Dendritic cell treated with granulocyte-macrophage colony-stimulating factor and Interleukin-4, amounts not matched to agents 40 ng/mL and 50 ng/mL, for 4 days (primary cell): ENCODE results near the gene GAK.

Experiments
- H3K27ac Mint-ChIP-seq: one replicate; pipeline ENCODE4 v1.8.0; 2022; ENCODE audit warnings: mild to moderate bottlenecking, mixed read lengths
- H3K27me3 Mint-ChIP-seq: one replicate; pipeline ENCODE4 v1.8.0; 2022; ENCODE audit warnings: mild to moderate bottlenecking, mixed read lengths
- H3K36me3 Mint-ChIP-seq: one replicate; pipeline ENCODE4 v1.8.0; 2022; ENCODE audit warnings: low read depth, mixed read lengths
- H3K4me1 Mint-ChIP-seq: one replicate; pipeline ENCODE4 v1.8.0; 2022; ENCODE audit warnings: low read depth, mixed read lengths
- H3K4me3 Mint-ChIP-seq: one replicate; pipeline ENCODE4 v1.8.0; 2022; ENCODE audit warnings: mild to moderate bottlenecking, moderate library complexity, mixed read lengths
- H3K9me3 Mint-ChIP-seq: one replicate; pipeline ENCODE4 v1.8.0; 2022; ENCODE audit warnings: mixed read lengths
- intact Hi-C: fragments of 100-400 bp; cut with micrococcal nuclease; formaldehyde crosslinking; loops from one replicate; pipeline ENCODE4 v1.15.0; 2022

The GAK gene

GRCh38 chr4:959338-960139, 27.4 kb upstream of the GAK start:
- Mint-ChIP-seq H3K27me3 (no peaks in the 10 kb centered on the region), H3K27ac (no peak overlapping the region), H3K36me3 (peaks cover 100% of the 10 kb centered on the region), H3K4me3 (no peak overlapping the region), H3K4me1 (no peaks in the 10 kb centered on the region), H3K9me3 (no peaks in the 10 kb centered on the region)
- intact Hi-C loops: no loop called here

DNA sequence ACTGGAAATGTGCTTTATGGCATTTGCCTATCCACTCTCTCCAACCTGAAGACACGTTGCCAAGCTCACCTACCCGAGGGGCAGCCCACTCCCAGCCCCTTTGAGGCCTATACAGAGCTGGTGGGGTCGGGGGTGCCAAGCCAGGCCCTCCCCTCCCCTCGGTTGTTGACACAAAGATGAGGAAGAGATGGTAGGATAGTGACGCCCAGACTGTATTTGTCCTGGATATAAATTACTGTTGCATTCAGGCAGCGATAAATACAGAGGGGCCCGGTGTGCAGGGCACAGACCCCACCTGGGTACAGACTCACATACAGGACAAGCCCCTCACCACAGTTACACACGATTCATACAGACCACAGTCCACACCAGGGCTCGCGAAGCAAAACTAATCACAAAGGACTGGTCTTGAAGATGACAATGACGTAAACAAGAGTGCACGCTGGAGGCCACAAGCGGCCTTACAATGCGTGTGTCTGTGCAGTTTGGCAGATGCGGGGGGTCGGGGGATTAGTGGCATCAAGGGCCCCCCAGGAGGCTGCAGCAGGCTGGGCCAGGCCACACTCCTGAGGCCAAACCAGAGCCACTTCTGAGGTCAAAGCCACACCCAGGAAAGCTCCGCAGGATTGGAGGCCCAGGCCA, 26.7 kb upstream of the GAK start:
- Mint-ChIP-seq H3K27me3 (no peaks in the 10 kb centered on the region), H3K36me3 (peaks cover 100% of the 10 kb centered on the region), H3K4me3 (no peak overlapping the region), H3K27ac (no peak overlapping the region), H3K9me3 (no peaks in the 10 kb centered on the region), H3K4me1 (no peaks in the 10 kb centered on the region)
- intact Hi-C loops: no loop called here

- H3K36me3 Mint-ChIP-seq: peaks cover 100% of the 10 kb centered on the region
- H3K4me3 Mint-ChIP-seq: no peak overlapping the region
- H3K9me3 Mint-ChIP-seq: no peaks in the 10 kb centered on the region
- intact Hi-C loops: no loop called here
- H3K27ac Mint-ChIP-seq: no peak overlapping the region
- H3K4me1 Mint-ChIP-seq: no peaks in the 10 kb centered on the region
- H3K27me3 Mint-ChIP-seq: no peaks in the 10 kb centered on the region
Observed at GRCh38 chr4:958314-958665, 26.2 kb upstream of the GAK start.

DNA sequence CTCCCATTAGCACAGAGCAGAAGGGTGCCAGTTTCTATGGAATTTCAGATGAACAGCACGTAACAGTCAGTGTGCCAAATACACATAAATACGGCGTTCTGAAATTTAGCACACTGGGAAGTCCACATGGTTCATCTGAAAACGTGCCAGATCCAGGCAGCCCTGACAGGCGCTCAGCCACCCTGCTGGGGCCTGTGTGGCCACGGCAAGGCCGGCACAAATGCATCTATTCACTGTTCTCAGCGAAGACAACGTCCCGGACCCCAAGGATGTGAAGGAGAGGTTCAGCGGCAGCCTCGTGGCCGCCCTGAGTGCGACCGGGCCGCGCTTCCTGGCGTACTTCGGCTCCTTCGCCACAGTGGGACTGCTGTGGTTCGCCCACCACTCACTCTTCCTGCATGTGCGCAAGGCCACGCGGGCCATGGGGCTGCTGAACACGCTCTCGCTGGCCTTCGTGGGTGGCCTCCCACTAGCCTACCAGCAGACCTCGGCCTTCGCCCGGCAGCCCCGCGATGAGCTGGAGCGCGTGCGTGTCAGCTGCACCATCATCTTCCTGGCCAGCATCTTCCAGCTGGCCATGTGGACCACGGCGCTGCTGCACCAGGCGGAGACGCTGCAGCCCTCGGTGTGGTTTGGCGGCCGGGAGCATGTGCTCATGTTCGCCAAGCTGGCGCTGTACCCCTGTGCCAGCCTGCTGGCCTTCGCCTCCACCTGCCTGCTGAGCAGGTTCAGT, 25.6 kb upstream of the GAK start:
- peaks cover 100% of the 10 kb centered on the region for H3K36me3 Mint-ChIP-seq
- no peaks in the 10 kb centered on the region for H3K4me1 Mint-ChIP-seq
- intact Hi-C loops: no loop called here
- no peaks in the 10 kb centered on the region for H3K9me3 Mint-ChIP-seq
- no peak overlapping the region for H3K4me3 Mint-ChIP-seq
- no peaks in the 10 kb centered on the region for H3K27me3 Mint-ChIP-seq
- no peak overlapping the region for H3K27ac Mint-ChIP-seq

DNA sequence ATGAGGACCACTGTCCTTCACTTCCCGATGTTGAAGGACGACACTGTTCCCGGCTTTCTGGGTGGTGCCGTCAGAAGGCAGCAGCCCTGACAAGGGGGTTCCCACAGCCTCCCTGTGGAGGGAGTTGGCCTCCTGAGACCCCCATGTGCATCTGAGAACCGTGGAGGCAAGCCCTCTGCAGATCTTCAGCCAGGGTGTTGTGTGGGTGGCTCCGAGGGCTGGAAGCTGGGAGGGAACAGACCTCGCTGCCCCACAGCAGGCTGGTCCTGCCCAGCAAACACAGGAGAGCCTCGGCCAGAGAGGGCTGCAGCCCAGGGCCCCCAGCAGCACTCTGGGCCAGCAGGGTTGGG, 25.1 kb upstream of the GAK start:
- H3K4me3 Mint-ChIP-seq: no peak overlapping the region
- no peaks in the 10 kb centered on the region for H3K27me3 Mint-ChIP-seq
- H3K27ac Mint-ChIP-seq: no peak overlapping the region
- peaks cover 100% of the 10 kb centered on the region for H3K36me3 Mint-ChIP-seq
- H3K9me3 Mint-ChIP-seq: no peaks in the 10 kb centered on the region
- H3K4me1 Mint-ChIP-seq: no peaks in the 10 kb centered on the region
- intact Hi-C loops: no loop called here

DNA sequence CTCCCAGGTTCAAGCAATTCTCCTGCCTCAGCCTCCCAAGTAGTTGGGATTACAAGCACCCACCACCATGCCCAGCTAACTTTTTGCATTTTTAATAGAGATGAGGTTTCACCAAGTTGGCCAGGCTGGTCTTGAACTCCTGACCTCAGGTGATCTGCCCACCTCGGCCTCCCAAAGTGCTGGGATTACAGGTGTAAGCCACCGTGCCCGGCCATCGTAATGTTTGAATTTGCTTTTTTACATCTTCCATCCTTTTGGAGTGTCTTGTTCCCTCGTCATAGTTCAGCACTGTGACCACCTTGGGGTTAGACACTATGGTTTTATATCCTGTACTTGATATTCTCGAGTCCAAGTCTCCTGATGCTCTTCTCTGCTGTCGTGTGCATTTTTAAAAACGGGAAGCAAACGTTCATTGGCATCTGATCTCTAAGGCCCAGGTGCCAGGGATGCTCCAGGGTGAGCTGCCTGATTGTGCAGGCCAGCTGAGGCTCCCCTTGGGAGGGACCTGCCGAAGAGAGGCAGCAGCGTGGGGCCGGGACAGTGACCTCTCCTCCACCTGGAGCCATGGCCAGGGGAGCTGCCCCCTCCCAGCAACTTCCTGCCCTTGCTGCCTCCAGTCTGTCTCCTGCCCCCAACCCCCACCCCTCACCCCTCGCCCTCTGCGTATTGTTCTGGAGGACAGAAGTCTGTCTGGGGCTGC, 24.6 kb upstream of the GAK start:
- peaks cover 100% of the 10 kb centered on the region for H3K36me3 Mint-ChIP-seq
- no peak overlapping the region for H3K27ac Mint-ChIP-seq
- H3K27me3 Mint-ChIP-seq: no peaks in the 10 kb centered on the region
- no peak overlapping the region for H3K4me3 Mint-ChIP-seq
- intact Hi-C loops: no loop called here
- H3K9me3 Mint-ChIP-seq: no peaks in the 10 kb centered on the region
- H3K4me1 Mint-ChIP-seq: no peaks in the 10 kb centered on the region

- H3K4me3 Mint-ChIP-seq: no peak overlapping the region
- intact Hi-C loops: no loop called here
- H3K4me1 Mint-ChIP-seq: no peaks in the 10 kb centered on the region
- H3K36me3 Mint-ChIP-seq: peaks cover 100% of the 10 kb centered on the region
- no peak overlapping the region for H3K27ac Mint-ChIP-seq
- no peaks in the 10 kb centered on the region for H3K9me3 Mint-ChIP-seq
- H3K27me3 Mint-ChIP-seq: no peaks in the 10 kb centered on the region
Observed at GRCh38 chr4:955931-956381, 23.8 kb upstream of the GAK start.

GRCh38 chr4:955161-955921, 23.2 kb upstream of the GAK start:
- H3K36me3 Mint-ChIP-seq: peaks cover 100% of the 10 kb centered on the region
- H3K9me3 Mint-ChIP-seq: no peaks in the 10 kb centered on the region
- no peaks in the 10 kb centered on the region for H3K27me3 Mint-ChIP-seq
- intact Hi-C loops: no loop called here
- no peaks in the 10 kb centered on the region for H3K4me1 Mint-ChIP-seq
- no peak overlapping the region for H3K4me3 Mint-ChIP-seq
- H3K27ac Mint-ChIP-seq: no peak overlapping the region

- Mint-ChIP-seq H3K27ac (no peak overlapping the region), H3K27me3 (no peaks in the 10 kb centered on the region), H3K9me3 (no peaks in the 10 kb centered on the region), H3K36me3 (peaks cover 93% of the 10 kb centered on the region), H3K4me1 (no peaks in the 10 kb centered on the region), H3K4me3 (no peak overlapping the region)
- intact Hi-C loops: no loop called here
Observed at GRCh38 chr4:954211-955020, 22.3 kb upstream of the GAK start.

DNA sequence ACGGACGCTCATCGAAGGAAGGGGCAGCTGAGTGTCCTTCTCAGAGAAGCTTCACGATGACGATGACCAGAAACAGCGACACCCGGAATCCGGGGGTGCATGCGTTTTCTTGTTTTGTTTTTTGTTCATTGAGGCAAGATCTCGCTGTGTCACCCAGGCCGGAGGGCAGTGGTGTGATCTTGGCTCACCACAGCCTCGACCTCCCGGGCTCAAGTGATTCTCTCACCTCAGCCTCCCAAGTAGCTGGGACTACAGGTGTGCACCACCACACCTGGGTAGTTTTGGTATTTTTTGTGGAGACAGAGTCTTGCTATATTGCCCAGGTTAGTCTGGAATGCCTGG, 21.4 kb upstream of the GAK start:
- Mint-ChIP-seq H3K27me3 (no peaks in the 10 kb centered on the region), H3K27ac (no peak overlapping the region), H3K36me3 (peaks cover 84% of the 10 kb centered on the region)

DNA sequence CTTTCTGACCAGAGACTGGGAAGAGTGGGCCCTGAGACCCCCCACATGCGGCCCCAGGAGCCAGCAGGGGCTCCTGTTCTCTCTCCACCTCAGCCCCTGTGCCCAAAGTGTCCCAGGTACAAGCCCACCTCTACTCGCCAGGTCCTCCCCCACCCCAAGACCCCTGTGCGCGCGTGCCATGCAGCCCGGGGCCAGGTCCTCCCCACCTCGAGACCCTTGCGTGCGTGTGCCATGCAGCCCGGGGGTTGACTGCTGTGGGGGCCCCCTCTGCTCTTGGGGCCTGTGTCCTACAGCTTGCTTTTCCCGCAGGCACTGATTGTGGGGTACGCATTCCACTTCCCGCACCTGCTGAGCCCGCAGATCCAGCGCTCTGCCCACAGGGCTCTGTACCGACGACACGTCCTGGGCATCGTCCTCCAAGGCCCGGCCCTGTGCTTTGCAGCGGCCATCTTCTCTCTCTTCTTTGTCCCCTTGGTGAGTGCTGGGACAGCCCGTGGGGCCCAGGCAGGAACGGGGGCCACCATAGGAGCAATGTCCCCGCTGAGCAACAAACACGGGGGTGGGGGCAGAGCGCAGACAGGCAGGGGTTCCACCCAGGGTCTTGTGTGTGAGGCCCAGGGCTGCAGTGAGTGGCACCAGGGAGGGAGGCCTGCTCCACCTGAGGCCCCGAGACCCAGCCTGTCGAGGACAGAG, 20.9 kb upstream of the GAK start:
- Mint-ChIP-seq H3K27me3 (no peaks in the 10 kb centered on the region), H3K9me3 (no peaks in the 10 kb centered on the region), H3K4me1 (no peaks in the 10 kb centered on the region), H3K36me3 (peaks cover 84% of the 10 kb centered on the region), H3K27ac (no peak overlapping the region), H3K4me3 (no peak overlapping the region)
- intact Hi-C loops: no loop called here

More for the DNA sequence above, 21.4 kb upstream of the GAK start:
- no peaks in the 10 kb centered on the region for H3K4me1 Mint-ChIP-seq
- H3K4me3 Mint-ChIP-seq: no peak overlapping the region
- intact Hi-C loops: no loop called here
- H3K9me3 Mint-ChIP-seq: no peaks in the 10 kb centered on the region

DNA sequence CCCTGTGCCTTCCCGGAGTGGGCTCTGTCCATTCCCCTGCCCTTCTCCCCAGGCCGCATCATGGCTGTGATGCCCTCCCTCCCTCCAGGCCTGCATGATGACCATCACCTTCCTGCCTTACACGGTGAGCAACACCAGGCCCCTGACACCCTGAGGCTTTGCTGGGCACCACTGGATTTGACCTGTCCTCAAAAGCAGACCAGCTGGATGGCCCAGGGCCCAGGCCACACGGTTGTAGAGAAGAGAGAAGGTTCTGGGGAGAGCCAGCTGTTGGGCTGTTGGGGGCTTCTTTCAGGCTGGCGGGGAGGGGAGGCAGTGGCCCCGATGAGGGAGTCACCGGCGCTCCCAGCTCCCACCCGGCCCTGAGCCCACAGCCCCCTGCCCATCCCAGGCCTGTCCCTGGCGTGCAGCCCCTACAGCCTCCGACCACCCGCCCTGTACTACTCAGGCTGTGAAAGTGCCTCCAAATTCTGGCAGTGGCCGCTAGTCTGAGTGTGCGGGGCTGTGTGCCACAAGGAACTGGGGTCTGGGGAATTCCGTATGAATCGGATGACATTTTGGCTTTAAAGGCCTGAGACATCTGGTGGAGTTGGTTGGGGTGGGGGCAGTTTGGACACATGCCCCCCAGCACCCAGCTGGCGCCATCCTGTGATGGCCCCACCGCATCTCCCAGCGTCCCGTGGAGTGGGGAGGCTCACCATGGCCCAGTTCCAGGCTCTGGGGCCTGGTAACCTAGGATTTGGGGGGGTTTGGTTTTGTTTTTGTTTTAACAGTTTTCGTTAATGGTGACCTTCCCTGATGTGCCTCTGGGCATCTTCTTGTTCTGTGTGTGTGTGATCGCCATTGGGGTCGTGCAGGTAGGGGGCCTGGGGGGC, 19.7 kb upstream of the GAK start:
- Mint-ChIP-seq H3K9me3 (no peaks in the 10 kb centered on the region), H3K27ac (no peak overlapping the region), H3K4me1 (no peaks in the 10 kb centered on the region), H3K4me3 (no peak overlapping the region), H3K36me3 (peaks cover 78% of the 10 kb centered on the region), H3K27me3 (no peaks in the 10 kb centered on the region)
- intact Hi-C loops: no loop called here
